H9 (cell line): ENCODE data around the gene EDRF1. TPM values are rescaled to one million over a fixed set of nuclear protein-coding genes. Genes with fewer than 3 reads are reported as not detected.

Experiments
- DNase-seq: peaks from one replicate; pipeline ENCODE4 v3.0.0-alpha.2; 2017
- H2AFZ ChIP-seq: one replicate; pipeline ENCODE4 v1.6.1; 2013; ENCODE audit warnings: mild to moderate bottlenecking, low read length, control low read depth, moderate library complexity
- H2AK5ac ChIP-seq: 2 replicates; pipeline ENCODE4 v1.6.1; 2013; ENCODE audit warnings: low read length, control low read depth, mixed read lengths; ENCODE audit not compliant: insufficient read length
- H2BK120ac ChIP-seq: one replicate; pipeline ENCODE4 v1.6.1; 2013; ENCODE audit warnings: low read depth, mild to moderate bottlenecking, low read length, control low read depth, inconsistent platforms; ENCODE audit not compliant: poor library complexity, severe bottlenecking
- H2BK12ac ChIP-seq: 2 replicates; pipeline ENCODE4 v1.6.1; 2013; ENCODE audit warnings: low read length, control low read depth, mixed read lengths, low read depth; ENCODE audit not compliant: insufficient read length
- H2BK15ac ChIP-seq: 2 replicates; pipeline ENCODE4 v1.6.1; 2013; ENCODE audit warnings: low read depth, low read length, control low read depth
- H2BK20ac ChIP-seq: one replicate; pipeline ENCODE4 v1.6.1; 2013; ENCODE audit warnings: low read depth, mild to moderate bottlenecking, low read length, control low read depth, inconsistent platforms; ENCODE audit not compliant: poor library complexity, severe bottlenecking
- H2BK5ac ChIP-seq: 2 replicates; pipeline ENCODE4 v1.6.1; 2013; ENCODE audit warnings: low read length, control low read depth, mixed read lengths; ENCODE audit not compliant: insufficient read length
- H3K14ac ChIP-seq: 2 replicates; pipeline ENCODE4 v1.6.1; 2013; ENCODE audit warnings: low read length, control low read depth; ENCODE audit not compliant: insufficient read depth
- H3K18ac ChIP-seq: 2 replicates; pipeline ENCODE4 v1.6.1; 2013; ENCODE audit warnings: low read depth, mild to moderate bottlenecking, mixed read lengths, low read length, control low read depth; ENCODE audit not compliant: insufficient read length
- H3K23ac ChIP-seq: 2 replicates; pipeline ENCODE4 v1.6.1; 2013; ENCODE audit warnings: low read length, control low read depth, mixed read lengths, low read depth; ENCODE audit not compliant: insufficient read length
- H3K23me2 ChIP-seq: 2 replicates; pipeline ENCODE4 v1.6.1; 2013; ENCODE audit warnings: low read depth, mild to moderate bottlenecking, mixed read lengths, low read length, control low read depth; ENCODE audit not compliant: insufficient read length, poor library complexity, severe bottlenecking
- H3K27ac ChIP-seq: 2 replicates; pipeline ENCODE4 v1.5.1; 2013; ENCODE audit warnings: low read length, control low read depth, mixed read lengths, low read depth; ENCODE audit not compliant: insufficient read length
- H3K27me3 ChIP-seq: 2 replicates; pipeline ENCODE4 v1.6.1; 2013; ENCODE audit warnings: low read length, control low read depth, inconsistent platforms; ENCODE audit not compliant: insufficient read depth
- H3K4ac ChIP-seq: 2 replicates; pipeline ENCODE4 v1.6.1; 2013; ENCODE audit warnings: low read depth, mild to moderate bottlenecking, control low read depth, inconsistent platforms, low read length, moderate library complexity
- H3K4me1 ChIP-seq: 2 replicates; pipeline ENCODE4 v1.6.1; 2013; ENCODE audit warnings: low read length, control low read depth, inconsistent platforms; ENCODE audit not compliant: insufficient read depth
- H3K4me2 ChIP-seq: 2 replicates; pipeline ENCODE4 v1.6.1; 2013; ENCODE audit warnings: low read length, control low read depth, mixed read lengths; ENCODE audit not compliant: insufficient read length, insufficient read depth
- H3K56ac ChIP-seq: 2 replicates; pipeline ENCODE4 v1.6.1; 2013; ENCODE audit warnings: low read depth, mild to moderate bottlenecking, mixed read lengths, low read length, control low read depth; ENCODE audit not compliant: insufficient read length
- H3K79me1 ChIP-seq: 2 replicates; pipeline ENCODE4 v1.6.1; 2013; ENCODE audit warnings: low read depth, mild to moderate bottlenecking, moderate library complexity, low read length, control low read depth, inconsistent platforms; ENCODE audit not compliant: insufficient read depth, poor library complexity, severe bottlenecking
- H3K79me2 ChIP-seq: 2 replicates; pipeline ENCODE4 v1.6.1; 2013; ENCODE audit warnings: low read length, control low read depth, inconsistent platforms; ENCODE audit not compliant: insufficient read depth
- H3K9ac ChIP-seq: 2 replicates; pipeline ENCODE4 v1.6.1; 2013; ENCODE audit warnings: low read length, control low read depth, mixed read lengths; ENCODE audit not compliant: insufficient read length; ENCODE audit errors: extremely low read depth
- H3K9me3 ChIP-seq: one replicate; pipeline ENCODE4 v1.6.1; 2013; ENCODE audit warnings: low read depth, low read length, inconsistent platforms; ENCODE audit not compliant: control insufficient read depth
- H3T11ph ChIP-seq: one replicate; pipeline ENCODE4 v1.6.1; 2013; ENCODE audit warnings: mild to moderate bottlenecking, low read length, control low read depth, inconsistent platforms
- H4K20me1 ChIP-seq: one replicate; pipeline ENCODE4 v1.6.1; 2013; ENCODE audit not compliant: control insufficient read depth, insufficient read length, insufficient read depth
- H4K5ac ChIP-seq: 2 replicates; pipeline ENCODE4 v1.6.1; 2013; ENCODE audit warnings: low read depth, mild to moderate bottlenecking, mixed read lengths, low read length, control low read depth; ENCODE audit not compliant: insufficient read length
- H4K8ac ChIP-seq: replicated peaks from 2 replicates; pipeline ENCODE4 v1.6.1; 2013; ENCODE audit warnings: low read length, control low read depth, mixed read lengths, low read depth; ENCODE audit not compliant: insufficient read length
- H4K91ac ChIP-seq: 2 replicates; pipeline ENCODE4 v1.6.1; 2013; ENCODE audit warnings: low read depth, mild to moderate bottlenecking, moderate library complexity, mixed read lengths, low read length, control low read depth; ENCODE audit not compliant: insufficient read length
- H3K27ac Mint-ChIP-seq, 3 experiments: 2 replicates in 2 of 3; 3 replicates in 1 of 3; pipeline ENCODE4 v1.8.0; 2020 to 2021; ENCODE audit warnings: mixed read lengths in 3 of 3, mild to moderate bottlenecking in 1 of 3, moderate library complexity in 1 of 3
- H3K27me3 Mint-ChIP-seq: 2 replicates; pipeline ENCODE4 v1.8.0; 2021; ENCODE audit warnings: low read depth, mild to moderate bottlenecking, moderate library complexity, mixed read lengths
- H3K36me3 Mint-ChIP-seq, 3 experiments: 2 replicates in 2 of 3; 3 replicates in 1 of 3; pipeline ENCODE4 v1.8.0; 2020 to 2021; ENCODE audit warnings: low read depth in 3 of 3, mixed read lengths in 3 of 3; ENCODE audit not compliant: insufficient read depth in 1 of 3
- H3K4me1 Mint-ChIP-seq, 2 experiments: 2 replicates each; pipeline ENCODE4 v1.8.0; 2020; ENCODE audit warnings: mixed read lengths in 2 of 2
- H3K4me3 Mint-ChIP-seq, 2 experiments: 2 replicates in 1 of 2; 3 replicates in 1 of 2; pipeline ENCODE4 v1.8.0; 2020 to 2021; ENCODE audit warnings: mild to moderate bottlenecking in 2 of 2, mixed read lengths in 2 of 2, moderate library complexity in 1 of 2
- H3K9me3 Mint-ChIP-seq, 2 experiments: 2 replicates in 1 of 2; 3 replicates in 1 of 2; pipeline ENCODE4 v1.8.0; 2020; ENCODE audit warnings: mild to moderate bottlenecking in 2 of 2, mixed read lengths in 2 of 2, moderate library complexity in 1 of 2
- CTCF ChIP-seq: fragments of 200-600 bp; sonication (generic); conservative IDR thresholded peaks from 3 replicates; pipeline ENCODE4 v1.8.0; 2021; ENCODE audit warnings: antibody characterized with exemption, mild to moderate bottlenecking
- WGBS: extraction: QIAGEN DNeasy Blood & Tissue Kit; methylation state at CpG from one replicate; pipeline ENCODE4 v1.1.7; 2013; ENCODE audit warnings: missing lambda C conversion rate, low lambda C conversion rate, mixed read lengths; ENCODE audit not compliant: insufficient read length; ENCODE audit errors: extremely low coverage; 5-methylcytosine and 5-hydroxymethylcytosine counted together
- total RNA-seq: library from RNA; stranded (reverse); gene quantifications from 2 replicates; pipeline ENCODE4 v1.2.1, GENCODE V29; 2021

The EDRF1 gene
- total RNA-seq, 1 experiment from 2014 or later: 51.0 TPM

- Histone ChIP-seq H2BK5ac (no peak overlapping the region), H3K9ac (no peak overlapping the region), H4K5ac (no peak overlapping the region), H3K4me1 (0 out of 2 replicates have a peak, but pooled peaks cover under 1% of the 10 kb centered on the region), H3K23me2 (no peaks in the 10 kb centered on the region), H4K20me1 (no peaks in the 10 kb centered on the region), H3T11ph (no peak overlapping the region), H3K79me1 (no peaks in the 10 kb centered on the region), H3K4me2 (no peak overlapping the region), H2BK12ac (no peak overlapping the region), H3K79me2 (no peaks in the 10 kb centered on the region), H3K4ac (no peak overlapping the region), H2BK20ac (no peak overlapping the region), H4K91ac (no peak overlapping the region), H3K27ac (no peak overlapping the region), H2BK120ac (no peak overlapping the region), H3K9me3 (no peaks in the 10 kb centered on the region), H3K18ac (no peak overlapping the region), H3K14ac (no peak overlapping the region), H2BK15ac (no peak overlapping the region), H2AFZ (no peak overlapping the region), H3K23ac (no peak overlapping the region), H2AK5ac (no peak overlapping the region), H3K27me3 (no peaks in the 10 kb centered on the region), H3K56ac (no peak overlapping the region), H4K8ac (no peak overlapping the region)
- peak; percentile 21; the same call in 1 of the 3 replicates for TF ChIP-seq CTCF
- Mint-ChIP-seq H3K27ac (no peak overlapping the region; a peak in 3 of 7 replicates), H3K4me3 (no peak overlapping the region), H3K36me3 (no peaks in the 10 kb centered on the region; a peak in 1 of 7 replicates), H3K9me3 (peaks cover 3 to 6% of the 10 kb centered on the region in 2 experiments; a peak in 3 of 5 replicates), H3K27me3 (peaks cover 4% of the 10 kb centered on the region), H3K4me1 (peaks cover 0 to 1% of the 10 kb centered on the region in 2 experiments; a peak in 2 of 4 replicates)
- no CpG with 5 or more reads among the region's 9 CpGs for WGBS
- no peak for DNase-seq
Observed at GRCh38 chr10:125698481-125698998, 21.0 kb upstream of the EDRF1 start.
